ENCODE measurements around the gene TLL1.

- TF ChIP-seq CTCF (IDR thresholded peaks at IDR 0.05), result no peak
- TF ChIP-seq POLR2A (IDR thresholded peaks at IDR 0.05), result no peak
These were observed 30.4 kb upstream of the TLL1 start for GRCh38 chr4:165842684-165843083.
